Measurements from ENCODE around the gene ENSA. TPM values are rescaled to one million over a fixed set of nuclear protein-coding genes. Genes with fewer than 3 reads are reported as not detected.
"Not testable (repeated sequence)": the region's sequence is repeated elsewhere in the genome, so short reads cannot be mapped to it uniquely, and the experiment has no call there.

Gene ENSA
- 108 TPM for total RNA-seq
- long read RNA-seq, transcript ENSA-208 (4 exons, 2,085 nt): minor isoform, 11 of 226 reads
- long read RNA-seq, transcript ENSA-201 (3 exons, 2,818 nt): major isoform, 194 of 226 reads
- long read RNA-seq, partial matches to known transcripts: 2 of 226 reads
- long read RNA-seq, other reads (novel, unspliced or antisense): 13 of 226 reads

GRCh38 chr1:150629115-150629928 is at the start of gene ENSA:
Gene ENSA (minus strand): TSS chr1:150629612. CDS start chr1:150629470, 142 bp downstream.
- DNase-seq: peak; percentile 98
- intact Hi-C loops (cut with DNase I): no loop called here
- peak; percentile 97 for ATAC-seq (ENCODE audit: poor library complexity)

- DNase-seq: no peak
- no peak for ATAC-seq (ENCODE audit: poor library complexity)
- intact Hi-C loops (cut with DNase I): no loop called here
Measured at GRCh38 chr1:150678988-150679387, 49.6 kb upstream of the ENSA start.

- intact Hi-C loops (cut with DNase I): no loop called here
- no peak for ATAC-seq (ENCODE audit: poor library complexity)
- no peak for DNase-seq
Measured at GRCh38 chr1:150674881-150675280, 45.5 kb upstream of the ENSA start.

- ATAC-seq (ENCODE audit: poor library complexity): no peak
- DNase-seq: no peak
- intact Hi-C loops (cut with DNase I): no loop called here
Measured at GRCh38 chr1:150663321-150663720, 33.9 kb upstream of the ENSA start.

GRCh38 chr1:150662811-150663210 is 33.4 kb upstream of the ENSA start:
- ATAC-seq (ENCODE audit: poor library complexity): no peak
- DNase-seq: no peak
- intact Hi-C loops (cut with DNase I): no loop called here

GRCh38 chr1:150661156-150661555 is 31.7 kb upstream of the ENSA start:
- intact Hi-C loops (cut with DNase I): no loop called here
- DNase-seq (no peak), ATAC-seq (ENCODE audit: poor library complexity) (no peak)

- intact Hi-C loops (cut with DNase I): no loop called here
- DNase-seq: no peak
- ATAC-seq (ENCODE audit: poor library complexity): no peak
Measured at GRCh38 chr1:150660584-150660983, 31.2 kb upstream of the ENSA start.

- intact Hi-C loops (cut with DNase I); ATAC-seq (ENCODE audit: poor library complexity); DNase-seq: not testable (repeated sequence)
Measured at GRCh38 chr1:150657064-150657463, 27.7 kb upstream of the ENSA start.

GRCh38 chr1:150654635-150655034 is 25.2 kb upstream of the ENSA start:
- intact Hi-C loops (cut with DNase I); ATAC-seq (ENCODE audit: poor library complexity); DNase-seq: not testable (repeated sequence)

GRCh38 chr1:150650193-150650592 is 20.8 kb upstream of the ENSA start:
- DNase-seq (no peak), ATAC-seq (ENCODE audit: poor library complexity) (peak; percentile 90)
- intact Hi-C loops (cut with DNase I): no loop called here

GRCh38 chr1:150649441-150650075 is 20.1 kb upstream of the ENSA start:
- DNase-seq (no peak), ATAC-seq (ENCODE audit: poor library complexity) (peak; percentile 26)
- intact Hi-C loops (cut with DNase I): no loop called here

GRCh38 chr1:150642296-150642695 is 12.9 kb upstream of the ENSA start:
- DNase-seq: no peak
- no peak for ATAC-seq (ENCODE audit: poor library complexity)
- intact Hi-C loops (cut with DNase I): no loop called here

GRCh38 chr1:150641126-150641815 is 11.9 kb upstream of the ENSA start:
- intact Hi-C loops (cut with DNase I); DNase-seq; ATAC-seq (ENCODE audit: poor library complexity): not testable (repeated sequence)

- DNase-seq; intact Hi-C loops (cut with DNase I); ATAC-seq (ENCODE audit: poor library complexity): not testable (repeated sequence)
Measured at GRCh38 chr1:150638430-150638829, 9.0 kb upstream of the ENSA start.

GRCh38 chr1:150634839-150635622 is 5.6 kb upstream of the ENSA start:
- intact Hi-C loops (cut with DNase I); ATAC-seq (ENCODE audit: poor library complexity); DNase-seq: not testable (repeated sequence)

GRCh38 chr1:150628766-150629114 is 672 bp downstream of the ENSA start:
- no peak for DNase-seq

GRCh38 chr1:150627826-150628410 is 1.5 kb downstream of the ENSA start:
- DNase-seq: no peak
- intact Hi-C loops (cut with DNase I): no loop called here

More at GRCh38 chr1:150628766-150629114, 672 bp downstream of the ENSA start:
- ATAC-seq (ENCODE audit: poor library complexity): no peak
- intact Hi-C loops (cut with DNase I): no loop called here

GRCh38 chr1:150626150-150626549 is 3.3 kb downstream of the ENSA start:
- intact Hi-C loops (cut with DNase I): no loop called here
- DNase-seq: no peak
- ATAC-seq (ENCODE audit: poor library complexity): no peak

More at GRCh38 chr1:150627826-150628410, 1.5 kb downstream of the ENSA start:
- no peak for ATAC-seq (ENCODE audit: poor library complexity)

Data from Right ventricle myocardium superior (tissue), 1 donor.